HCT116 (cell line): Measurements from ENCODE around the gene IFNL2. TPM values are rescaled to one million over a fixed set of nuclear protein-coding genes. Genes with fewer than 3 reads are reported as not detected.

ENCODE experiments used
- ATAC-seq: fragments of 200-7000 bp; cut with Tn5 transposase; 2 replicates; pipeline ENCODE4 v1.9.1; 2020; ENCODE audit warnings: mild to moderate bottlenecking, moderate library complexity
- BruUV-seq: library from RNA; stranded (reverse); fragments of 400-500 nt; replicated peaks from 2 replicates; lab custom pipeline; 2021; lab: Mats Ljungman, UMichigan
- CTCF ChIA-PET: fragments of 300-600 bp; sonication (Branson Sonifier 250); formaldehyde crosslinking; loops from one replicate; lab custom pipeline; 2021; ENCODE audit warnings: antibody characterized with exemption; lab: Charles Lee
- POLR2A ChIA-PET: fragments of 300-600, 350-600 bp; sonication (Branson Sonifier 250); formaldehyde crosslinking; loops from one replicate; lab custom pipeline; 2021; ENCODE audit warnings: antibody characterized with exemption; lab: Charles Lee
- RAD21 ChIA-PET, 2 experiments: fragments of 300-600 bp; sonication (Branson Sonifier 250); formaldehyde crosslinking; loops; one replicate each; lab custom pipeline; 2023; ENCODE audit warnings: low total read pairs in 2 of 2; ENCODE audit not compliant: uncharacterized antibody in 2 of 2, unreplicated experiment in 2 of 2, low non-redundant PET in 1 of 2; lab: Charles Lee
- DNase-seq: peaks from one replicate; pipeline ENCODE4 v3.0.0-alpha.2; 2010; ENCODE audit warnings: low read depth, low spot score
- H2AFZ ChIP-seq: fragments of 200-600 bp; shearing (Covaris generic), sonication (generic); 2 replicates; pipeline ENCODE4 v1.6.1; 2017; ENCODE audit warnings: low read depth, mixed run types, mixed read lengths, antibody characterized with exemption, low read length; ENCODE audit not compliant: poor library complexity, severe bottlenecking
- H3K27ac ChIP-seq: 2 replicates; pipeline ENCODE4 v1.5.1; 2012; ENCODE audit warnings: low read depth, low read length
- H3K27me3 ChIP-seq: fragments of 200-600 bp; sonication (generic); 2 replicates; pipeline ENCODE4 v1.6.1; 2016; ENCODE audit warnings: mixed run types, low read length, mixed read lengths; ENCODE audit not compliant: insufficient read depth
- H3K36me3 ChIP-seq, 2 experiments: fragments of 200-500 bp in 1 of 2; fragments of 200-600 bp in 1 of 2; sonication (Bioruptor generic) in 1 of 2; sonication (generic) in 1 of 2; 2 replicates each; pipeline versions ENCODE4 v1.5.1 to v1.6.1; 2014 to 2016; ENCODE audit warnings: low read length in 2 of 2, inconsistent platforms in 1 of 2, mixed read lengths in 1 of 2, mixed run types in 1 of 2; ENCODE audit not compliant: insufficient read depth in 2 of 2, control insufficient read depth in 1 of 2
- H3K4me1 ChIP-seq, 2 experiments: fragments of 200-600 bp in 1 of 2; sonication (generic) in 1 of 2; 2 replicates each; pipeline versions ENCODE4 v1.5.1 to v1.6.1; 2012 to 2017; ENCODE audit warnings: low read length in 2 of 2, inconsistent platforms in 1 of 2, mild to moderate bottlenecking in 1 of 2, mixed read lengths in 1 of 2, mixed run types in 1 of 2, moderate library complexity in 1 of 2; ENCODE audit not compliant: insufficient read depth in 2 of 2, control insufficient read depth in 1 of 2
- H3K4me2 ChIP-seq: fragments of 200-600 bp; sonication (generic); 2 replicates; pipeline ENCODE4 v1.6.1; 2017; ENCODE audit warnings: mixed run types, low read length, mixed read lengths
- H3K4me3 ChIP-seq, 2 experiments: fragments of 200-600 bp in 1 of 2; sonication (generic) in 1 of 2; replicated peaks in 1 of 2; 2 replicates each; pipeline ENCODE4 v1.5.1; 2011 to 2016; ENCODE audit warnings: low read length in 2 of 2, control low read depth in 1 of 2, low read depth in 1 of 2, mild to moderate bottlenecking in 1 of 2, mixed read lengths in 1 of 2, mixed run types in 1 of 2
- H3K79me2 ChIP-seq: fragments of 200-600 bp; sonication (generic); 2 replicates; pipeline ENCODE4 v1.6.1; 2017; ENCODE audit warnings: mild to moderate bottlenecking, mixed run types, low read length, moderate library complexity, mixed read lengths; ENCODE audit not compliant: insufficient read depth
- H3K9ac ChIP-seq: fragments of 200-600 bp; sonication (generic); 2 replicates; pipeline ENCODE4 v1.6.1; 2016; ENCODE audit warnings: low read length, mixed read lengths
- H3K9me2 ChIP-seq: fragments of 200-600 bp; sonication (generic), shearing (Covaris generic); 2 replicates; pipeline ENCODE4 v1.6.1; 2017; ENCODE audit warnings: mixed run types, mild to moderate bottlenecking, moderate library complexity; ENCODE audit not compliant: insufficient read depth
- H3K9me3 ChIP-seq, 2 experiments: fragments of 200-500 bp in 1 of 2; fragments of 200-600 bp in 1 of 2; sonication (Bioruptor generic) in 1 of 2; sonication (generic) in 1 of 2; 2 replicates each; pipeline ENCODE4 v1.6.1; 2014 to 2017; ENCODE audit warnings: low read length in 2 of 2, mixed read lengths in 2 of 2, inconsistent platforms in 1 of 2, low read depth in 1 of 2, mild to moderate bottlenecking in 1 of 2, mixed run types in 1 of 2, moderate library complexity in 1 of 2; ENCODE audit not compliant: control insufficient read depth in 1 of 2, insufficient read depth in 1 of 2
- H4K20me1 ChIP-seq: fragments of 200-600 bp; sonication (generic), shearing (Covaris generic); 2 replicates; pipeline ENCODE4 v1.6.1; 2017; ENCODE audit warnings: mixed run types, mild to moderate bottlenecking, moderate library complexity; ENCODE audit not compliant: insufficient read depth
- CBX3 ChIP-seq: IDR thresholded peaks from 2 replicates; pipeline ENCODE4 v1.6.1; 2012; ENCODE audit warnings: low read depth
- EGR1 ChIP-seq: IDR thresholded peaks from 2 replicates; pipeline ENCODE4 v1.6.1; 2012; ENCODE audit warnings: low read depth
- ELF1 ChIP-seq: IDR thresholded peaks from 2 replicates; pipeline ENCODE4 v1.6.1; 2012; ENCODE audit warnings: low read depth, borderline replicate concordance
- EZH2phosphoT487 ChIP-seq: fragments of 200-600 bp; IDR thresholded peaks from 2 replicates; pipeline ENCODE4 v1.6.1; 2018; ENCODE audit warnings: antibody characterized with exemption, borderline replicate concordance
- FOSL1 ChIP-seq: IDR thresholded peaks from 2 replicates; pipeline ENCODE4 v1.6.1; 2012; ENCODE audit warnings: low read depth
- POLR2A ChIP-seq: IDR thresholded peaks from 2 replicates; pipeline ENCODE4 v1.7.0; 2011; ENCODE audit warnings: borderline replicate concordance; ENCODE audit not compliant: insufficient read depth, insufficient read length; ENCODE audit errors: extremely low read depth
- POLR2AphosphoS5 ChIP-seq: IDR thresholded peaks from 2 replicates; pipeline ENCODE4 v1.6.1; 2011; ENCODE audit warnings: mild to moderate bottlenecking, low read depth, low read length, moderate library complexity
- SIN3A ChIP-seq: IDR thresholded peaks from 2 replicates; pipeline ENCODE4 v1.6.1; 2012; ENCODE audit warnings: low read depth
- SRF ChIP-seq: IDR thresholded peaks from 2 replicates; pipeline ENCODE4 v1.6.1; 2012; ENCODE audit warnings: low read depth
- TCF7L2 ChIP-seq: IDR thresholded peaks from 2 replicates; pipeline ENCODE4 v1.7.0; 2011; ENCODE audit warnings: borderline replicate concordance, inconsistent platforms; ENCODE audit not compliant: insufficient read depth, insufficient read length; ENCODE audit errors: extremely low read depth
- YY1 ChIP-seq: IDR thresholded peaks from 2 replicates; pipeline ENCODE4 v1.6.1; 2011; ENCODE audit warnings: low read length, low read depth, moderate library complexity, mild to moderate bottlenecking; ENCODE audit not compliant: insufficient replicate concordance; ENCODE audit errors: extremely low read depth
- ZFX ChIP-seq: fragments of 450-650 bp; IDR thresholded peaks from 2 replicates; pipeline ENCODE4 v1.6.1; 2017
- ZNF274 ChIP-seq: fragments of 200-500 bp; sonication (Bioruptor generic); IDR thresholded peaks from 2 replicates; pipeline ENCODE4 v1.6.1; 2014; ENCODE audit warnings: mild to moderate bottlenecking, low read depth, low read length, inconsistent platforms
- intact Hi-C: fragments of 100-400 bp; cut with micrococcal nuclease; formaldehyde crosslinking; loops from 2 replicates; pipeline ENCODE4 v1.10.0; 2022
- total RNA-seq: library from RNA; stranded (reverse); gene quantifications from one replicate; pipeline ENCODE4 v1.2.1, GENCODE V29; 2021; ENCODE audit not compliant: unreplicated experiment
- TF ChIP-seq, protein P1 (sequence below), 3 experiments: fragments of 200-600 bp in 1 of 3; sonication (generic) in 1 of 3; IDR thresholded peaks in 2 of 3; conservative IDR thresholded peaks in 1 of 3; 2 replicates each; pipeline ENCODE4 v1.5.1; 2012 to 2017; ENCODE audit warnings: low read depth in 2 of 3, low read length in 2 of 3, antibody characterized with exemption in 1 of 3, borderline replicate concordance in 1 of 3, control low read depth in 1 of 3, mild to moderate bottlenecking in 1 of 3, mixed read lengths in 1 of 3, mixed run types in 1 of 3, moderate library complexity in 1 of 3; ENCODE audit not compliant: insufficient read depth in 1 of 3
- TF ChIP-seq, protein P2 (sequence below): IDR thresholded peaks from 2 replicates; pipeline ENCODE4 v1.6.1; 2012
- TF ChIP-seq, protein P3 (sequence below): IDR thresholded peaks from 2 replicates; pipeline ENCODE4 v1.6.1; 2011; ENCODE audit warnings: mild to moderate bottlenecking, low read length, moderate library complexity; ENCODE audit not compliant: insufficient replicate concordance; ENCODE audit errors: extremely low read depth
- TF ChIP-seq, protein P4 (sequence below): IDR thresholded peaks from 2 replicates; pipeline ENCODE4 v1.6.1; 2012

Gene IFNL2
- total RNA-seq, 1 experiment from 2014 or later, result not detected

DNA sequence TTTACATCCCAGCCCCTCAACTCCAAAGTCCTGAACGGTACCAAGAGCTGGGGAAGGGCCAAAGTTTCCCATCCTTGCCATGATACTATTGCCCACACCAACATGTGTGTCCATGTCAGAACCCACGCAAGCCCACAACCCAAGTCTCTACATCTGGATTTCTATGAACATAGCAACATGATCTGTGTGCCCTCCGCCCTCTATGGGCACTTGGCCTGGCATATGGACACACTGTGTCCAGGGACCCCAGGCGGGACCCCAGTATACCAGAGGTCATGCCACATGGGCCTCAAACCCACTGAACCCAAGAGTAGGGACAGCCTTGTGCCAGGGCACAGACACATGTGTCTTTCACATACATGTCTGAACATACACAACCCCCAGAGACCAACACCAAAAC, 50.5 kb downstream of the IFNL2 start:
- POLR2A ChIA-PET, result no interaction called here
- no peak for TF ChIP-seq POLR2AphosphoS5
- TF ChIP-seq, protein P1, sequence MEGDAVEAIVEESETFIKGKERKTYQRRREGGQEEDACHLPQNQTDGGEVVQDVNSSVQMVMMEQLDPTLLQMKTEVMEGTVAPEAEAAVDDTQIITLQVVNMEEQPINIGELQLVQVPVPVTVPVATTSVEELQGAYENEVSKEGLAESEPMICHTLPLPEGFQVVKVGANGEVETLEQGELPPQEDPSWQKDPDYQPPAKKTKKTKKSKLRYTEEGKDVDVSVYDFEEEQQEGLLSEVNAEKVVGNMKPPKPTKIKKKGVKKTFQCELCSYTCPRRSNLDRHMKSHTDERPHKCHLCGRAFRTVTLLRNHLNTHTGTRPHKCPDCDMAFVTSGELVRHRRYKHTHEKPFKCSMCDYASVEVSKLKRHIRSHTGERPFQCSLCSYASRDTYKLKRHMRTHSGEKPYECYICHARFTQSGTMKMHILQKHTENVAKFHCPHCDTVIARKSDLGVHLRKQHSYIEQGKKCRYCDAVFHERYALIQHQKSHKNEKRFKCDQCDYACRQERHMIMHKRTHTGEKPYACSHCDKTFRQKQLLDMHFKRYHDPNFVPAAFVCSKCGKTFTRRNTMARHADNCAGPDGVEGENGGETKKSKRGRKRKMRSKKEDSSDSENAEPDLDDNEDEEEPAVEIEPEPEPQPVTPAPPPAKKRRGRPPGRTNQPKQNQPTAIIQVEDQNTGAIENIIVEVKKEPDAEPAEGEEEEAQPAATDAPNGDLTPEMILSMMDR (IDR thresholded peaks at IDR 0.05 in 2 of 3, conservative IDR thresholded peaks at IDR 0.05 in 1 of 3; ENCODE audit: borderline replicate concordance in 1 of 3, insufficient read depth in 1 of 3, low read depth in 2 of 3, low read length in 2 of 3), result no peak
- TF ChIP-seq SRF, result no peak
- no peak for TF ChIP-seq CBX3
- TF ChIP-seq YY1, result no peak
- TF ChIP-seq SIN3A, result no peak
- no peak for TF ChIP-seq EZH2phosphoT487
- TF ChIP-seq, protein P2, sequence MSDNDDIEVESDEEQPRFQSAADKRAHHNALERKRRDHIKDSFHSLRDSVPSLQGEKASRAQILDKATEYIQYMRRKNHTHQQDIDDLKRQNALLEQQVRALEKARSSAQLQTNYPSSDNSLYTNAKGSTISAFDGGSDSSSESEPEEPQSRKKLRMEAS, result no peak
- no peak for TF ChIP-seq ELF1
- TF ChIP-seq FOSL1, result no peak
- no peak for TF ChIP-seq ZFX
- TF ChIP-seq, protein P3, sequence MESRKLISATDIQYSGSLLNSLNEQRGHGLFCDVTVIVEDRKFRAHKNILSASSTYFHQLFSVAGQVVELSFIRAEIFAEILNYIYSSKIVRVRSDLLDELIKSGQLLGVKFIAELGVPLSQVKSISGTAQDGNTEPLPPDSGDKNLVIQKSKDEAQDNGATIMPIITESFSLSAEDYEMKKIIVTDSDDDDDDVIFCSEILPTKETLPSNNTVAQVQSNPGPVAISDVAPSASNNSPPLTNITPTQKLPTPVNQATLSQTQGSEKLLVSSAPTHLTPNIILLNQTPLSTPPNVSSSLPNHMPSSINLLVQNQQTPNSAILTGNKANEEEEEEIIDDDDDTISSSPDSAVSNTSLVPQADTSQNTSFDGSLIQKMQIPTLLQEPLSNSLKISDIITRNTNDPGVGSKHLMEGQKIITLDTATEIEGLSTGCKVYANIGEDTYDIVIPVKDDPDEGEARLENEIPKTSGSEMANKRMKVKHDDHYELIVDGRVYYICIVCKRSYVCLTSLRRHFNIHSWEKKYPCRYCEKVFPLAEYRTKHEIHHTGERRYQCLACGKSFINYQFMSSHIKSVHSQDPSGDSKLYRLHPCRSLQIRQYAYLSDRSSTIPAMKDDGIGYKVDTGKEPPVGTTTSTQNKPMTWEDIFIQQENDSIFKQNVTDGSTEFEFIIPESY, result no peak
- TF ChIP-seq EGR1, result no peak
- no peak for TF ChIP-seq TCF7L2
- TF ChIP-seq, protein P4, sequence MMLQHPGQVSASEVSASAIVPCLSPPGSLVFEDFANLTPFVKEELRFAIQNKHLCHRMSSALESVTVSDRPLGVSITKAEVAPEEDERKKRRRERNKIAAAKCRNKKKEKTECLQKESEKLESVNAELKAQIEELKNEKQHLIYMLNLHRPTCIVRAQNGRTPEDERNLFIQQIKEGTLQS, result no peak
- TF ChIP-seq ZNF274, result no peak
- no peak for TF ChIP-seq POLR2A
- TF ChIP-seq, all 23 proteins: peak for 0
- Histone ChIP-seq H3K9ac (no peak overlapping the region), H3K4me3 (no peak overlapping the region), H2AFZ (no peak overlapping the region), H4K20me1 (no peaks in the 10 kb centered on the region), H3K27ac (no peak overlapping the region), H3K9me2 (no peaks in the 10 kb centered on the region), H3K4me2 (no peak overlapping the region), H3K27me3 (no peaks in the 10 kb centered on the region), H3K79me2 (peaks cover 22% of the 10 kb centered on the region), H3K36me3 (peaks cover 1 to 7% of the 10 kb centered on the region in 2 experiments; a peak in 3 of 4 replicates), H3K9me3 (no peaks in the 10 kb centered on the region), H3K4me1 (peaks cover 3 to 18% of the 10 kb centered on the region in 2 experiments; a peak in 3 of 4 replicates)
- ChIA-PET CTCF (no interaction called here), RAD21 (no interaction called here)
- intact Hi-C loops, result no loop called here
- no TSS peak for BruUV-seq
- ATAC-seq, result no peak
- DNase-seq, result no peak
